HG02970 (cell line): ENCODE results near the gene FOXJ3.

ENCODE experiments used
- ATAC-seq: cut with Tn5 transposase; IDR thresholded peaks from one replicate; pipeline ENCODE4 v1.9.1; 2021; ENCODE audit warnings: mild to moderate bottlenecking, moderate library complexity, moderate number of reproducible peaks; ENCODE audit not compliant: unreplicated experiment, low FRiP score

FOXJ3 gene

GRCh38 chr1:42335050-42335808 lies at the start of gene FOXJ3:
FOXJ3 (minus strand) TSS chr1:42335235; CDS start chr1:42311093, 24,142 bp downstream.
- peak; percentile 77 for ATAC-seq

- ATAC-seq, result no peak
Observed at GRCh38 chr1:42381280-42381673, 46.2 kb upstream of the FOXJ3 start.

DNA sequence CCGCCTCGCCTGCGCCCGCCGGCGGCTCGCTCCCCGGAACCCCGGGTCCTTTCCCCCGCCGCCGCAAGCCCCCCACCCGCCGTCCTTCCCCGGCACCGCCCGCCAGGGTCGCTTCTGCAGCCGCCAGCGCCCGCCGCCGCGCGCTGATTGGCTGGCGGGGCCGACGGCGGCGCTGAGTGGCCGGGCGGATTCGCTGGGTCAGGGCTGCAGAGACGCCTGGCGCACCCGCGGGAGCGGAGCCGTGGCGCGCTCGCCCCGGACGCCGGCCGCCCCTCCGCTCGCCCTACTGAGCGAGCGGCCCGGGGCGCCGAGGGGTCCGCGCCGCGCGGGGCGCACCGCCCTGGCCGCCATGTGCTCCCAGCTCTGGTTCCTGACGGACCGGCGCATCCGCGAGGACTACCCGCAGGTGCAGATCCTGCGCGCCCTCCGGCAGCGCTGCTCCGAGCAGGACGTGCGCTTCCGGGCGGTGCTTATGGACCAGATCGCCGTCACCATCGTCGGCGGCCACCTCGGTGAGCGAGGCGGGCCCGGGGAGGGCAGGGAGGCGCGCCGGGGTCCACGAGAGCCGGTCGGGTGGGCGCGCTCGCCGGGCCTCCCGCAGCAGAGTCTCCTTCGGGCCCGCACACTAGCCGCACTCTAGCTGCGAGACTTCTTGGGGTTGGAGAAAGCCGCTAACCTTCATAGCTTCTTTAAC lies 45.7 kb upstream of the FOXJ3 start, which contains the start of gene RIMKLA:
Gene RIMKLA (plus strand): TSS at position 207 of the 694 bp plus-strand sequence. CDS start 143 bp downstream, at position 350.
- ATAC-seq, result peak; percentile 75

GRCh38 chr1:42379794-42380585 lies 45.0 kb upstream of the FOXJ3 start:
- ATAC-seq, result no peak

DNA sequence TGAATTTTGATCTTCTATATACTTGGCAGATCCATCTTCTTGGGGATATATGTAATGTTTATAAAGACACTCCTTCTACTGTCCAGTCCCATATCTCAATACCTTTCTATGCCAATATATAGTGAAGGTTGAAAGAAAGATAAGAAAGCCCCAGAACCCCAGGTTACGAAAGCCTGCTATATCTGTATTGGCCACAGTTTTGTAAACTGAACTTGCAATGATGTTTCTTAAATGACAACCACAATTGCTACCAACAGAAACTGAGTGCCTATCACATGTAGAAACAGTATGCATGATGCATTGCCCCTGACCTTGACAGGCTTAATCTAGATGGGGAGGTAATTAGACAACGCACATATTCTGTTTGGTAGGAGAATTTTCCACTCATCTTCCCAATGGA lies 37.8 kb upstream of the FOXJ3 start:
- ATAC-seq, result no peak

DNA sequence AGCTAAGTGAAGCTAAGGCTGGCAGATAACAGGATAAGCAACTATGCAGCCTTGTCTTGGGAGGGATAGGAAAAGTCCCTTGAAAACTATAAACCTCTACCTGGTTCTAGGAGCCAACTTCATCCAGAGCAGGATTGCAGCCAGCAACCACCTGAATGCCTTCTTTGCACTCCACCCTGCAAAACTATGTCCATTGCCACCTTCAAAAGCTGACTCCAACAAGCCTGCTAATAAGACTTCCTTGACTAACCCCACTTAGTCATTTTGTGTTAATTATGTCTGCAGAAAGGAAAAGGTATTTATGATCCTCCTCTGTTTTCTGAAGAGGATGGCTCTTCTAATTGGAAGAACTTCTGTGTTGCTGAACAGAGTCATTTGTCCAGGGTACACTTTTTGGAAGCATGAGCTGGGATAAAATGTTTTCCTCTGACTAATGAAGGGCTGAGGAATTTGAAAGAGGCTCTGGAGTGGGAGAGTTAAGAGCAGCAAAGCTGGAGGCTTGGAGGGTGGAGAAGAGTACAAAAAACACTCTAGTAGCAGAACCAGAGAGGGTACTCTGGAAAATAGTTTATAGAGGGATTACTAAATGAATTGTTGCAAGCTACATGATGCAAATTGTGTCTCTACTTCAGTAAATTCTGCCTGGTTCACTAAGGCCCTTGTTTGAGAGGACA lies 36.0 kb upstream of the FOXJ3 start:
- no peak for ATAC-seq

DNA sequence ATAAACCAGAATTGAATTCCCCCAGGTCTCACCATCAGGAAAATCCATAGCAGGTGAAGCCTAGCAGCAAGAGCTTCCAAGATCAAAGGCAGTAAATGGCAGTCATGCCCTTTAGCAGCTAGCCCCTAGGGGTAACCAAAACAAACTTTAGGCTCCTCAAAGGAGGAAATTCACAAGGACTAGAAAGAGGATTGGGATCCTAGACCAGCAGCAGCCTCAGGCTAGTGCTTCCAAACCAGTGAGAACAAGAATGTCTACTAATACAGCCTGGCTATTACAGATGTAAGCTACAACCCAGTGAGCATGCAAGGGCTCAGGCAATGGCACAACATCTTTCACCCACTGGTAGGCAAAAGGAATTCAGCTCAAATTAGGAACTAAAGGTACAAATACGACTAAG lies 34.4 kb upstream of the FOXJ3 start:
- no peak for ATAC-seq

- ATAC-seq, result no peak
Observed at GRCh38 chr1:42368096-42368795, 33.2 kb upstream of the FOXJ3 start.

GRCh38 chr1:42365118-42365517 lies 30.1 kb upstream of the FOXJ3 start:
- no peak for ATAC-seq

- ATAC-seq, result no peak
Observed at GRCh38 chr1:42364542-42364941, 29.5 kb upstream of the FOXJ3 start.

- no peak for ATAC-seq
Observed at GRCh38 chr1:42364089-42364488, 29.1 kb upstream of the FOXJ3 start.

DNA sequence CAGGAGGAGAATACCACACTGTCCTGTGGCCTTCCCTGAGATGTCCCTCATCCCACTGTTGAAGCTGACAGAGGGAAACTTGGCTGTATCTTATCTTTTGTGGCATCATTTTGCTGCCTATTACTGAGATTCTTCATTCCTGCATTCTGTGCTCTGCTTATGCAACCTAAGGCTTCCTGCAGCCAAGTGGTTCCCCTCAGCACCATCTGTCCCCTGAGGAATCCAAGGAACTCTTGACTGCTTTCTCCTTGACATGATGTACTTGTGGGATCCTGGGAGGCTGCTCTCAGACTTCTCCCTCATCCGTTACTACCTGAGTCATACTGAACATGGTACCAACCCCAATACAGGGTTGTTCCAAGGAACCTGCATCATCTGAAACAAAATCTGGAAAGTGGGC lies 24.4 kb upstream of the FOXJ3 start:
- ATAC-seq, result no peak

- no peak for ATAC-seq
Observed at GRCh38 chr1:42358791-42359190, 23.8 kb upstream of the FOXJ3 start.

GRCh38 chr1:42350086-42350485 lies 15.1 kb upstream of the FOXJ3 start:
- ATAC-seq, result no peak

DNA sequence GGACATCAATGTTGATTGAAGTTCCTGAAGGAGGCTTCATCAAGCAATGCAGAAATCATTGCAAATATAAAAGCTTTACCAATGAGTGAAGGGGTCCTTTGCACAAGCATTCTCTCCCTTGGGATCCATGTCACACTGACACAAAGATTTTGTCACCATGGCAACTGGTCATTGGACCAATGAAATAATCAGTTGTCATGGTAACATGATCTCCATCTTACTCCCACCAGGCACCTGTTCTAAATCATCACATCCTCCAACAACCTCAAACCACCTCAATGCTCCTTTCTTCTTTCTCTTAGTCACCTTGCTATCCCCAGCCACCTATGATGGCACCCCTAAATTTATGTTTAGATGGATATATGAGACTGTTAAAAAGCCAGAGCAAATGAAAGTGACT lies 13.5 kb upstream of the FOXJ3 start:
- no peak for ATAC-seq

DNA sequence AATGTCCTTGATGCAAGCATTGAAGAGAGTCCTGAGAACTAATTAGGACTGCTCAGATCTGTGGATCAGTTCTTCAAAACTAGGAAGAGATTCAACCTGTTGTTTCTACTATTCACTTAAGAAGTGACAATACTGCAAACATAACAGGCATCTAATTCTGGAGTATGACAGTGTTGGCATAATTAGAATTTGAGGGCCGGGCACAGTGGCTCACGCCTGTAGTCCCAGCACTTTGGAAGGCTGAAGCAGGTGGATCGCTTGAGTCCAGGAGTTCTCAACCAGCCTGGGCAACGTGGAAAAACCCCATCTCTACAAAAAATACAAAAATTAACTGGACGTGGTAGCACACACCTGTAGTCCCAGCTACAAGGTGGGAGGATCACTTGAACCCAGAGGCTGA lies 8.0 kb upstream of the FOXJ3 start:
- ATAC-seq, result no peak

- no peak for ATAC-seq
Observed at GRCh38 chr1:42340901-42341300, 5.9 kb upstream of the FOXJ3 start.

DNA sequence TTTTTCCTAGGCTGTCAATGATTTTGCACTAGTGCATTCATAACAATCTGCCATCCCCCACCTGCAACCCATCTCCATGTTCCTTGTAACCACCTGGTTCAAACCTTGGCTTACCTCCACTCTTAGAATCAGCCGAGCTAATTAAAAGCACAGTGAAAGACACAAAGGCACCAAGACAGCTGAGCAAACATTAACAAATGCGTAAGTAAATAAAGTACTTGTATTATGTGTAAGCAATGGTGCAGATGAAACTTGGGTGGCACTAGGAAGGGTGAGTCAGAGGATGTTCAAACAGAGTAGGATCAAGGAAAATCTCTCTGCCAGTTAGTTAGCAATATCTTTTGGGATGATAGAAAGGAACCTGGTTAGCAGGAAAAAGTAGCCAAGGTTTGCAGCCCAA lies 5.1 kb upstream of the FOXJ3 start:
- ATAC-seq, result no peak

DNA sequence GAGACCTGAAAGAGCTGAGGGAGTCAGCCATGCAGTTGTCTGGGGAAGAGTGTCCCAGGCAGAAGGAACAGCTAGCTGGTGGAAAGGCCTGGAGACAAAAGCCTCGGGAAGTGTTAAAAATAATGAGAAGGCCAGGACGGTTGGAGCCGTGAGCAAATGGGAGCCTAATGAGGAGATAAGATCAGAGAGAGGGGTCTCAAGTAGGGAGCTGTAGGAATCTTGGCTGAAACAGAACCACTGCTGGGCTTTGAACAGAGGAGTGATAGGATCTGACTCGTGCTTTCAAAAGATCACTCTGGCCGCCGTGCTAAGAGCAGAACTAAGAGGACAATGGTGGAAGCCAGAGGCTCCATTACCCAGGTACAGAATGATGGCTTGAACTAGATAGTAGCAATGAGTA lies 1.9 kb upstream of the FOXJ3 start:
- no peak for ATAC-seq
